AG04450 (cell line): ENCODE data around the gene FAM107B. TPM values are rescaled to one million over a fixed set of nuclear protein-coding genes. Genes with fewer than 3 reads are reported as not detected.
A peak's percentile ranks its signal among the peaks of the same experiment; 100 is the strongest.

Source experiments
- CTCF ChIA-PET: fragments of 300-600, 350-600 bp; formaldehyde crosslinking; extraction: SDS; loops from one replicate; lab custom pipeline; 2022; ENCODE audit warnings: antibody characterized with exemption, inconsistent platforms; lab: Charles Lee
- POLR2A ChIA-PET: fragments of 350-600 bp; formaldehyde crosslinking; extraction: SDS; loops from one replicate; lab custom pipeline; 2021; ENCODE audit warnings: antibody characterized with exemption, inconsistent platforms; lab: Yijun Ruan, JAX
- DNase-seq: peaks from one replicate; pipeline ENCODE4 v3.0.0-alpha.2; 2011; ENCODE audit warnings: low read depth, low spot score
- H3K27ac ChIP-seq: one replicate; pipeline ENCODE4 v1.5.1; 2012; ENCODE audit warnings: low read depth, low read length, control low read depth
- H3K27me3 ChIP-seq: one replicate; pipeline ENCODE4 v1.6.0; 2012; ENCODE audit warnings: low read length; ENCODE audit not compliant: control insufficient read depth, insufficient read depth
- H3K4me3 ChIP-seq: 2 replicates; pipeline ENCODE4 v1.5.1; 2011; ENCODE audit warnings: mild to moderate bottlenecking, low read depth, low read length, control low read depth
- H3K9me3 ChIP-seq: 2 replicates; pipeline ENCODE4 v1.5.1; 2012; ENCODE audit warnings: low read length; ENCODE audit not compliant: control insufficient read depth, insufficient read depth
- CTCF ChIP-seq: IDR thresholded peaks from 2 replicates; pipeline ENCODE4 v1.5.1; 2011; ENCODE audit warnings: low read depth, low read length, control low read depth, inconsistent platforms
- polyA plus RNA-seq: library from polyadenylated mRNA; depleted of rRNA; stranded (reverse); fragments of >200 nt; gene quantifications from 2 replicates; pipeline ENCODE4 v1.2.3, GENCODE V29; 2011

FAM107B gene
- polyA plus RNA-seq, 1 experiment = 41.4 TPM

- H3K27me3 ChIP-seq = no peaks in the 10 kb centered on the region
- POLR2A ChIA-PET = interaction anchor here (0.5 kb wide), 1 partner anchor 281 kb away, joined by 7 read pairs; no protein-coding TSS in a partner anchor
- no peak for DNase-seq
- H3K9me3 ChIP-seq = no peaks in the 10 kb centered on the region
- no peak overlapping the region for H3K27ac ChIP-seq
- no peak overlapping the region for H3K4me3 ChIP-seq
- TF ChIP-seq CTCF = no peak
- CTCF ChIA-PET = interaction anchor here (1.5 kb wide), 1 partner anchor 289 kb away, joined by 3 read pairs; no protein-coding TSS in a partner anchor
Measured at GRCh38 chr10:14534152-14534551, 240.5 kb downstream of the FAM107B start.

DNA sequence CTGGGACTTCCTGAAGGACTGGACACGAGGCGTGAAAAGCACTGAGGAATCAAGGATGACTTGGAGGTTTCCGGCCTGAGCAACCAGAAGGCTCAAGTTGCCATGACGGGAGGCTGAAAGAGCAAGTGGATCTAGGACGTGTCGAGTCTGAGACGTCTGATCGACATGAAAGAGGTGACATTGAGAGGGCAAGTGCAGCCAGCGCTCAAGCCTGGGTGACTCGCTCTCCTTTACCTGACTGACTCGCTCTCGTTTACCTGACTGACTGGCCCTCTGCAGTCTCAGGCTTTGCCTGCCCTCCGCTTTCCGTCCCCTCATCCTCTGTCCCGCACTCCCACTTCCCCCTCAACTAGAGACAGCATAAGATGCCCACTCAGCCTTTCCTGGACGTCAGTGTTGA lies 241.4 kb downstream of the FAM107B start:
- no peak for DNase-seq
- H3K27me3 ChIP-seq = no peaks in the 10 kb centered on the region
- no peak for TF ChIP-seq CTCF
- H3K9me3 ChIP-seq = no peaks in the 10 kb centered on the region
- ChIA-PET POLR2A (no interaction called here), CTCF (no interaction called here)
- H3K27ac ChIP-seq = no peak overlapping the region
- no peak overlapping the region for H3K4me3 ChIP-seq

- Histone ChIP-seq H3K4me3 (no peak overlapping the region), H3K27me3 (no peaks in the 10 kb centered on the region), H3K9me3 (no peaks in the 10 kb centered on the region), H3K27ac (peak overlapping the region; percentile 48)
- DNase-seq = no peak
- no peak for TF ChIP-seq CTCF
- ChIA-PET CTCF (no interaction called here), POLR2A (no interaction called here)
Measured at GRCh38 chr10:14532473-14533251, 242.0 kb downstream of the FAM107B start.

DNA sequence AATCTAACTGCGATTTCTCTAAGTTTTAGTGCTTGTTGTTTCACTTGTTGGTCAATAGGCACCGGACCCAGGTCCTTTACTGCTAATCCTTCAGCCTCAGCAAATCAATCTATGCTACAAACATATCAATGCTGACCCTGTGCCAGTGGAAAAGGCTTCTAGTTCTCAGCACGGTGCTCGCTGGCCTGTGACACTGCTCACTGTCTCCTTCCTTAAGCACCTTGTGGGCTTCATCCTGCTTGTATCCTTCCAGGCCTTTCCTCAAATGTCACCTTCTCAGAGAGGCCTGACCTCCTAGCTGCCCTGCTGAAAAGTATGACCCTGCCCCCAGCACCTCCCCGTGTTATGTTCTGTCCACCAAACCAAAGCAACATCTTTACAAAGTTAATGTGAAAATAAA lies 242.7 kb downstream of the FAM107B start:
- CTCF ChIA-PET = no interaction called here
- POLR2A ChIA-PET = no interaction called here
- no peak for TF ChIP-seq CTCF

DNA sequence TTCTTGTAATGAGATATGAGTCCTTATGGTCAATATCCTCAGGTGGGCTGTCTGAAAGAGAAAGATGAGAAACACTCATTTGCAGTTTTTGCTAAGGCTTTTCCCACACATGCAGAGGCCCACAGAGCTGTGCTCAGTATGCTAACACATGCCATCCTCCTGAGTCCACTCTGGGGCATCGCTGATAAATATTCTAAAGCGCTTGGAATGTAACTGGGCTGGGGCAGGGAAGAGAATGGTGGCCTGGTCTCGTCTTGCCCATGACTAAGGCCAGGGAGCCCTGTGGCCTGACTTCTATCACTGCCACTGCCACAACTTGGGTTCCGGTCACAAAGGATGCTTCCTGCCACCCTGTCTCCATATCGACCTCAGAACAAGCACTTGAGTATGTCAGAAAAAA lies 244.2 kb downstream of the FAM107B start:
- POLR2A ChIA-PET = no interaction called here
- CTCF ChIA-PET = no interaction called here
- Histone ChIP-seq H3K27me3 (no peaks in the 10 kb centered on the region), H3K4me3 (no peak overlapping the region), H3K27ac (no peak overlapping the region), H3K9me3 (no peaks in the 10 kb centered on the region)
- DNase-seq = no peak
- no peak for TF ChIP-seq CTCF

More for the DNA sequence above, 242.7 kb downstream of the FAM107B start:
- no peak for DNase-seq
- Histone ChIP-seq H3K9me3 (no peaks in the 10 kb centered on the region), H3K4me3 (no peak overlapping the region), H3K27me3 (no peaks in the 10 kb centered on the region), H3K27ac (no peak overlapping the region)
